ENCODE data around the gene SCARB1. TPM values are rescaled to one million over a fixed set of nuclear protein-coding genes. Genes with fewer than 3 reads are reported as not detected.

The SCARB1 gene
- total and polyA plus RNA-seq, 9 of the 15 experiments (the other 6 are each of a cell fraction or from before 2014, with no cell fraction given) = 0.56 to 157 (median 52.8) TPM

GRCh38 chr12:124878795-124879516, 15.3 kb upstream of the SCARB1 start:
- Histone ChIP-seq H3K36me3 (ENCODE audit: control insufficient read depth, insufficient read depth, low read length) (no peaks in the 10 kb centered on the region), H3K4me2 (ENCODE audit: insufficient read depth, low read length) (no peak overlapping the region), H3K4me1 (replicated peaks in 1 of 2; ENCODE audit: control insufficient read depth in 2 of 2, insufficient read depth in 2 of 2, low read length in 2 of 2) (peaks cover 29 to 36% of the 10 kb centered on the region in 2 experiments), H3K27ac (ENCODE audit: extremely low read depth, low read depth, low read length) (no peak overlapping the region), H3K9ac (ENCODE audit: insufficient read depth in 1 of 2, low read depth in 2 of 2, low read length in 2 of 2) (peak overlapping the region in 1 of 2 experiments; percentile 74; a peak in 1 of 4 replicates), H3K9me1 (ENCODE audit: control insufficient read depth, insufficient read depth, low read length) (no peaks in the 10 kb centered on the region), H3K27me3 (ENCODE audit: control insufficient read depth in 2 of 2, insufficient read depth in 2 of 2, low read length in 2 of 2) (no peaks in the 10 kb centered on the region), H3K4me3 (no peak overlapping the region), H4K20me1 (replicated peaks; ENCODE audit: control insufficient read depth, insufficient read depth, low read length) (no peaks in the 10 kb centered on the region; the same call in 1 of the 2 replicates), H3K79me2 (ENCODE audit: control insufficient read depth, insufficient read depth, low read length) (no peaks in the 10 kb centered on the region), H2AFZ (ENCODE audit: low read depth, low read length) (no peak overlapping the region), H3K9me3 (replicated peaks; ENCODE audit: control insufficient read depth, insufficient read depth, low read depth, low read length) (no peaks in the 10 kb centered on the region)
- DNase-seq (ENCODE audit: extremely low read depth in 1 of 4, low spot score in 3 of 4) = peak in 1 of 4 experiments; percentile 8
- no peak for FAIRE-seq
- BruUV-seq (replicated peaks) = no TSS peak
- POLR2A ChIA-PET = interaction anchor here (0.6 to 2.7 kb wide), 6 partner anchors 8 to 35 kb away, joined by 3 to 21 read pairs (median 6); partner anchors contain the start of gene UBC
- CTCF ChIA-PET (ENCODE audit: low intra/inter-chr PET ratio) = no interaction called here
- 69% methylated on average over 18 of the region's 18 CpGs for WGBS (ENCODE audit: insufficient coverage, low coverage, missing lambda C conversion rate)
- TF ChIP-seq ZNF586 (CRISPR knock-in tag; conservative IDR thresholded peaks at IDR 0.05) = no peak
- TF ChIP-seq BCOR (IDR thresholded peaks at IDR 0.05) = peak; percentile 81; the same call in 1 of the 2 replicates
- peak; percentile 93 for TF ChIP-seq RBM25 (IDR thresholded peaks at IDR 0.05; ENCODE audit: low read depth, low read length, severe bottlenecking)
- no peak for TF ChIP-seq STAG1 (CRISPR knock-in tag; IDR thresholded peaks at IDR 0.05; ENCODE audit: borderline replicate concordance)
- TF ChIP-seq SMARCA5 (IDR thresholded peaks at IDR 0.05) = 0 out of 2 replicates have a peak, but pooled peaks have one; percentile 32
- peak in 1 of 2 experiments; percentile 79; a peak in 2 of 4 replicates for TF ChIP-seq MLLT1 (IDR thresholded peaks at IDR 0.05)
- peak; percentile 65 for TF ChIP-seq ZNF121 (CRISPR knock-in tag; conservative IDR thresholded peaks at IDR 0.05)
- TF ChIP-seq RCOR1 (IDR thresholded peaks at IDR 0.05; ENCODE audit: borderline replicate concordance in 1 of 2, low read depth in 2 of 2, low read length in 2 of 2) = peak in 1 of 2 experiments; percentile 57; a peak in 2 of 4 replicates
- TF ChIP-seq CREB5 (CRISPR knock-in tag; IDR thresholded peaks at IDR 0.05) = no peak
- no peak for TF ChIP-seq KLF1 (tag; IDR thresholded peaks at IDR 0.05)
- no peak for ATAC-seq
- intact Hi-C loops (cut with micrococcal nuclease) (no loop called here), in situ Hi-C loops (cut with MboI) (no loop called here)
